Ishikawa (cell line): Measurements from ENCODE around the gene ADAR.

Source experiments
- CEBPB ChIP-seq: IDR thresholded peaks from 2 replicates; pipeline ENCODE4 v1.6.1; 2012
- EP300 ChIP-seq: IDR thresholded peaks from 2 replicates; pipeline ENCODE4 v1.6.1; 2012; ENCODE audit warnings: borderline replicate concordance
- FOXM1 ChIP-seq: IDR thresholded peaks from 2 replicates; pipeline ENCODE4 v1.6.1; 2012; ENCODE audit warnings: low read depth, borderline replicate concordance
- RAD21 ChIP-seq: IDR thresholded peaks from 2 replicates; pipeline ENCODE4 v1.6.1; 2012; ENCODE audit warnings: low read depth
- TAF1 ChIP-seq: IDR thresholded peaks from 2 replicates; pipeline ENCODE4 v1.6.1; 2012; ENCODE audit warnings: low read depth, mild to moderate bottlenecking
- TCF12 ChIP-seq: IDR thresholded peaks from 2 replicates; pipeline ENCODE4 v1.6.1; 2012; ENCODE audit warnings: low read depth
- TF ChIP-seq, protein P1 (sequence below): IDR thresholded peaks from 2 replicates; pipeline ENCODE4 v1.6.1; 2012; ENCODE audit warnings: low read depth, mild to moderate bottlenecking
- TF ChIP-seq, protein P2 (sequence below): IDR thresholded peaks from 2 replicates; pipeline ENCODE4 v1.6.1; 2012

DNA sequence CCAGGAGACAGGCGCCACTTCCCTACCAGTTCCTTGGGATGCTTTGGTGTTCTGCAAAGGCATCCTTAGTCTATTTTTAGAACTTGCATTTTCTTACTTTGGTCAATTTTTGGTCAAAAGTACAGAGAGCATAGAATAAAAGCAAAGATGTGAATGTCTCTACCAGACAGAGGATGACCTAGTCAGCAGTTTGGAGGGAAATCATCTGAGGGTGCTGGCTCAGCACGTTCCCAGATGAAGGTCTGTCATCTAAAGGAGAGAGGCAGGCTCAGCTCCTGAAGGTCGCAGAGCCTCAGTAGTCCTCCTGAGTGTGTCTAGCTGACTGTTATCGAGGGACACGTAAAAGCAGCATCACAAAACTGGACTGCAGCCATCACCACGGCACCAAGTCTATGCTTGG, 25.1 kb downstream of the ADAR start:
- TF ChIP-seq, protein P1, sequence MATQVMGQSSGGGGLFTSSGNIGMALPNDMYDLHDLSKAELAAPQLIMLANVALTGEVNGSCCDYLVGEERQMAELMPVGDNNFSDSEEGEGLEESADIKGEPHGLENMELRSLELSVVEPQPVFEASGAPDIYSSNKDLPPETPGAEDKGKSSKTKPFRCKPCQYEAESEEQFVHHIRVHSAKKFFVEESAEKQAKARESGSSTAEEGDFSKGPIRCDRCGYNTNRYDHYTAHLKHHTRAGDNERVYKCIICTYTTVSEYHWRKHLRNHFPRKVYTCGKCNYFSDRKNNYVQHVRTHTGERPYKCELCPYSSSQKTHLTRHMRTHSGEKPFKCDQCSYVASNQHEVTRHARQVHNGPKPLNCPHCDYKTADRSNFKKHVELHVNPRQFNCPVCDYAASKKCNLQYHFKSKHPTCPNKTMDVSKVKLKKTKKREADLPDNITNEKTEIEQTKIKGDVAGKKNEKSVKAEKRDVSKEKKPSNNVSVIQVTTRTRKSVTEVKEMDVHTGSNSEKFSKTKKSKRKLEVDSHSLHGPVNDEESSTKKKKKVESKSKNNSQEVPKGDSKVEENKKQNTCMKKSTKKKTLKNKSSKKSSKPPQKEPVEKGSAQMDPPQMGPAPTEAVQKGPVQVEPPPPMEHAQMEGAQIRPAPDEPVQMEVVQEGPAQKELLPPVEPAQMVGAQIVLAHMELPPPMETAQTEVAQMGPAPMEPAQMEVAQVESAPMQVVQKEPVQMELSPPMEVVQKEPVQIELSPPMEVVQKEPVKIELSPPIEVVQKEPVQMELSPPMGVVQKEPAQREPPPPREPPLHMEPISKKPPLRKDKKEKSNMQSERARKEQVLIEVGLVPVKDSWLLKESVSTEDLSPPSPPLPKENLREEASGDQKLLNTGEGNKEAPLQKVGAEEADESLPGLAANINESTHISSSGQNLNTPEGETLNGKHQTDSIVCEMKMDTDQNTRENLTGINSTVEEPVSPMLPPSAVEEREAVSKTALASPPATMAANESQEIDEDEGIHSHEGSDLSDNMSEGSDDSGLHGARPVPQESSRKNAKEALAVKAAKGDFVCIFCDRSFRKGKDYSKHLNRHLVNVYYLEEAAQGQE, result no peak
- no peak for TF ChIP-seq RAD21
- TF ChIP-seq EP300, result no peak
- TF ChIP-seq TCF12, result no peak
- no peak for TF ChIP-seq FOXM1
- TF ChIP-seq, protein P2, sequence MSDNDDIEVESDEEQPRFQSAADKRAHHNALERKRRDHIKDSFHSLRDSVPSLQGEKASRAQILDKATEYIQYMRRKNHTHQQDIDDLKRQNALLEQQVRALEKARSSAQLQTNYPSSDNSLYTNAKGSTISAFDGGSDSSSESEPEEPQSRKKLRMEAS, result no peak
- TF ChIP-seq TAF1, result no peak
- TF ChIP-seq CEBPB, result no peak
